ENCODE results near the gene MTMR8.

GRCh38 chrX:64437665-64438064, 42.4 kb upstream of the MTMR8 start:
- no peak for TF ChIP-seq CTCF (IDR thresholded peaks at IDR 0.05; ENCODE audit: borderline replicate concordance, extremely low read depth, low read length, poor library complexity, severe bottlenecking)
- TF ChIP-seq EZH2 (IDR thresholded peaks at IDR 0.05; ENCODE audit: borderline replicate concordance, low read depth, low read length, severe bottlenecking) = no peak
